Mesendoderm (in vitro differentiated cells): ENCODE measurements around the gene SECTM1.
A peak's percentile ranks its signal among the peaks of the same experiment; 100 is the strongest.

Source experiments
- DNase-seq: peaks from one replicate; pipeline ENCODE4 v3.0.0; 2013
- H2AK5ac ChIP-seq: 2 replicates; pipeline ENCODE4 v1.6.1; 2013; ENCODE audit warnings: low read length, inconsistent platforms
- H2BK120ac ChIP-seq: 2 replicates; pipeline ENCODE4 v1.6.1; 2013; ENCODE audit warnings: low read depth, mild to moderate bottlenecking, low read length, moderate library complexity, mixed read lengths
- H2BK15ac ChIP-seq: replicated peaks from 2 replicates; pipeline ENCODE4 v1.6.1; 2013; ENCODE audit warnings: low read depth, mild to moderate bottlenecking, moderate library complexity
- H2BK5ac ChIP-seq: 2 replicates; pipeline ENCODE4 v1.6.1; 2013; ENCODE audit warnings: low read length, inconsistent platforms
- H3K18ac ChIP-seq: 2 replicates; pipeline ENCODE4 v1.6.1; 2013; ENCODE audit warnings: mild to moderate bottlenecking, low read length, mixed read lengths
- H3K23ac ChIP-seq: one replicate; pipeline ENCODE4 v1.6.1; 2013; ENCODE audit warnings: low read length
- H3K27ac ChIP-seq: 2 replicates; pipeline ENCODE4 v1.5.1; 2013; ENCODE audit warnings: low read depth, mild to moderate bottlenecking, inconsistent platforms, low read length, moderate library complexity
- H3K27me3 ChIP-seq: 2 replicates; pipeline ENCODE4 v1.6.1; 2013; ENCODE audit warnings: low read length, control low read depth, mild to moderate bottlenecking, inconsistent platforms; ENCODE audit not compliant: insufficient read depth, poor library complexity
- H3K36me3 ChIP-seq: 2 replicates; pipeline ENCODE4 v1.6.1; 2013; ENCODE audit warnings: low read length, inconsistent platforms; ENCODE audit not compliant: control insufficient read depth, insufficient read depth
- H3K4ac ChIP-seq: one replicate; pipeline ENCODE4 v1.6.1; 2013; ENCODE audit warnings: low read depth, mild to moderate bottlenecking, low read length, moderate library complexity
- H3K4me1 ChIP-seq: 2 replicates; pipeline ENCODE4 v1.6.1; 2013; ENCODE audit warnings: low read depth, low read length, inconsistent platforms; ENCODE audit not compliant: control insufficient read depth
- H3K4me2 ChIP-seq: 2 replicates; pipeline ENCODE4 v1.6.1; 2013; ENCODE audit warnings: low read length
- H3K4me3 ChIP-seq: 2 replicates; pipeline ENCODE4 v1.5.1; 2013; ENCODE audit warnings: mild to moderate bottlenecking, low read length
- H3K56ac ChIP-seq: one replicate; pipeline ENCODE4 v1.6.1; 2013; ENCODE audit warnings: low read length
- H3K79me1 ChIP-seq: 2 replicates; pipeline ENCODE4 v1.6.1; 2013; ENCODE audit warnings: low read length, inconsistent platforms
- H3K79me2 ChIP-seq: 2 replicates; pipeline ENCODE4 v1.6.1; 2013; ENCODE audit warnings: mild to moderate bottlenecking, low read length; ENCODE audit not compliant: control insufficient read depth, insufficient read depth
- H3K9ac ChIP-seq: 2 replicates; pipeline ENCODE4 v1.6.1; 2013; ENCODE audit warnings: low read length, inconsistent platforms
- H4K5ac ChIP-seq: one replicate; pipeline ENCODE4 v1.6.1; 2013; ENCODE audit warnings: low read length
- H4K8ac ChIP-seq: one replicate; pipeline ENCODE4 v1.6.1; 2013; ENCODE audit warnings: low read depth, mild to moderate bottlenecking, control low read depth, low read length, moderate library complexity
- WGBS: extraction: QIAGEN DNeasy Blood & Tissue Kit; methylation state at CpG from one replicate; pipeline ENCODE4 v1.1.7; 2013; ENCODE audit warnings: low lambda C conversion rate, missing lambda C conversion rate; ENCODE audit not compliant: insufficient coverage; ENCODE audit errors: extremely low coverage; 5-methylcytosine and 5-hydroxymethylcytosine counted together

The SECTM1 gene

DNA sequence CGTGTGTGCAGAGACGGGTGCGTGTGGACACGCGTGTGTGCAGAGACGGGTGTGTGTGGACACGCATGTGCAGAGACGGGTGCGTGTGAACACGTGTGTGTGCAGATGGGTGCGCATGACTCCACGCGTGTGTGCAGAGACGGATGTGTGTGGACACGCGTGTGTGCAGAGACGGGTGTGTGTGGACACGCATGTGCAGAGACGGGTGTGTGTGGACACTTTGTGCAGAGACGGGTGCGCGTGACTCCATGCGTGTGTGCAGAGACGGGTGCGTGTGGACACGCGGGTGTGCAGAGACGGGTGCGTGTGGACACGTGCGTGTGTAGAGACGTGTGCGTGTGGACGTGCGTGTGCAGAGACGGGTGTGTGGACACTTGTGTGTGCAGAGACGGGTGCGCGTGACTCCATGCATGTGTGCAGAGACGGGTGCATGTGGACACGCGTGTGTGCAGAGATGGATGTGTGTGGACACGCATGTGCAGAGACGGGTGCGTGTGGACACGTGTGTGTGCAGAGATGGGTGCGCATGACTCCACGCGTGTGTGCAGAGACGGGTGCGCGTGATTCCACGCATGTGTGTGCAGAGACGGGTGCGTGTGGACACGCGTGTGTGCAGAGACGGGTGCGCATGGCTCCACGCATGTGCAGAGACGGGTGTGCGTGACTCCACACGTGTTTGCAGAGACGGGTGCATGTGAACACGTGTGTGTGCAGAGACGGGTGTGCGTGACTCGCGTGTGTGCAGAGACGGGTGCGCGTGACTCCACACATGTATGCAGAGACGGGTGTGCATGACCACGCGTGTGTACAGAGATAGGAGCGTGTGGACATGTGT lies 14.6 kb downstream of the SECTM1 start:
- no peak overlapping the region for H2AK5ac ChIP-seq
- H3K79me1 ChIP-seq = no peaks in the 10 kb centered on the region
- H3K27ac ChIP-seq = no peak overlapping the region
- H3K4me2 ChIP-seq = no peak overlapping the region
- no peaks in the 10 kb centered on the region for H3K36me3 ChIP-seq
- no peak overlapping the region for H3K18ac ChIP-seq
- no peak overlapping the region for H3K56ac ChIP-seq
- no peak overlapping the region for H2BK5ac ChIP-seq
- no peak overlapping the region for H3K4me3 ChIP-seq
- H3K27me3 ChIP-seq = no peaks in the 10 kb centered on the region
- no peak overlapping the region for H3K9ac ChIP-seq
- H3K23ac ChIP-seq = no peak overlapping the region
- H4K5ac ChIP-seq = no peak overlapping the region
- no peak overlapping the region for H4K8ac ChIP-seq
- WGBS = no CpG with 5 or more reads among the region's 76 CpGs
- no peaks in the 10 kb centered on the region for H3K4me1 ChIP-seq
- H2BK120ac ChIP-seq = no peak overlapping the region
- no peak overlapping the region for H3K4ac ChIP-seq
- H2BK15ac ChIP-seq = no peak overlapping the region
- H3K79me2 ChIP-seq = no peaks in the 10 kb centered on the region
- DNase-seq = no peak

DNA sequence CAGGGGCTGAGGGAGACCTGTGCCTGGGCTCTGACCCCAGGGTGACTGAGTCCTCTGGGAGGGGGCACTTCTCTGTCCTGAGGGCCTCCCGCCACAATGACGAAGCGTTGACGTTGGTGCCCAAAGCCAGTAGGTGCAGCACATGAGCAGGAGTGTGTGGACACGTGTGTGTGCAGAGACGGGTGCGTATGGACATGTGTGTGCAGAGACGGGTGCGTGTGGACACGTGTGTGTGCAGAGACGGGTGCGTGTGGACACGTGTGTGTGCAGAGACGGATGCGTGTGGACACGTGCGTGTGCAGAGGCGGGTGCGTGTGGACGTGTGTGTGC lies 15.4 kb downstream of the SECTM1 start:
- H3K4me3 ChIP-seq = no peak overlapping the region

DNA sequence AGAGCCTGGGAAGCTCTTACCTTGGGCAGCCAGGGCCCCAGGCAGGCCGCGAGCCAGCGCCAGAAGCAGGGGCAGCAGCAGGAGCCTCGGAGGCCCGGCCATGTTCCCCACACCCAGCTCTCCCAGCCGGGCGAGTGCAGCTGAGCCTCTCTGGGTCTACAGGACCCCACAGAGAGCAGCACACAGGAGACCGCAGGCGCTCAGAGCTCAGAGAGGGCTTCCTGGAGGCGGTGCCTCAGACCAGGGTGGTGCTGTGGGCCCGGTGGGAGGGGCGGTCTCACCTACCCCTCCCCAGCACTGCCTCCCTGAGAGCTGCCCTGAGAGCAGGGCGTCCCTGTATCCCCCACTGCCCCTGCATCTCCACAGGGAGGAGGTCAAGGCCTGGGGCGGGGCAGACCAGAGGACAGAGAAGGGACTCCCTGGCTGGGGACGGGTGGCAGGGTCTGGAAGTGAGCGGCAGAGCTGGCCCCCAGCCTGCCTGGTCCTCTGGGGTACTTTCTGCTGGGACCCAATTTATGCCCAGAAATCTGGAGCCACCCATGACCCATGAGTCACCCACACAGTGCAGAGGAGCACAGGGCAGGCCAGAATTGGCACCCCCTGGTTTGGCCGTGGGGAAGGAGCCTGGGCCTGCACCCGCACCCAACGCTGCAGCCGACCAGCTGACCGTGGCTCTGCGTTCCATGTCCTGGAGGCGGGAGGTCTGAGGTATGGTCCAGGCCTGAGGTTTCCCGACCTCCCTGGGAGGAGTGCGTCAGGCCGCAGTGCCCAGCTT lies 16.0 kb downstream of the SECTM1 start, which contains the start of gene CD7:
Gene CD7 (minus strand): TSS at position 215 of the 775 bp plus-strand sequence. CDS start 113 bp downstream, at position 102.
- Histone ChIP-seq H3K27me3 (no peaks in the 10 kb centered on the region), H3K79me1 (no peaks in the 10 kb centered on the region), H3K18ac (no peak within 1 kb of the TSS), H3K4me3 (no peak within 1 kb of the TSS), H3K79me2 (no peaks in the 10 kb centered on the region), H3K4me1 (no peaks in the 10 kb centered on the region), H2BK120ac (no peak within 1 kb of the TSS), H3K23ac (no peak within 1 kb of the TSS), H3K4ac (no peak within 1 kb of the TSS), H3K4me2 (no peak within 1 kb of the TSS), H2AK5ac (no peak within 1 kb of the TSS), H3K27ac (no peak within 1 kb of the TSS), H2BK5ac (no peak within 1 kb of the TSS), H4K8ac (no peak within 1 kb of the TSS), H4K5ac (no peak within 1 kb of the TSS), H3K9ac (no peak within 1 kb of the TSS), H3K56ac (no peak within 1 kb of the TSS), H2BK15ac (no peak within 1 kb of the TSS), H3K36me3 (no peaks in the 10 kb centered on the region)
- WGBS = no CpG with 5 or more reads among the region's 26 CpGs
- no peak for DNase-seq

More for the DNA sequence above, 15.4 kb downstream of the SECTM1 start:
- H3K4ac ChIP-seq = no peak overlapping the region
- no peak for DNase-seq
- H3K36me3 ChIP-seq = no peaks in the 10 kb centered on the region
- H3K9ac ChIP-seq = no peak overlapping the region
- H3K27ac ChIP-seq = no peak overlapping the region
- H4K8ac ChIP-seq = no peak overlapping the region
- H3K4me1 ChIP-seq = no peaks in the 10 kb centered on the region
- no peaks in the 10 kb centered on the region for H3K27me3 ChIP-seq
- no peak overlapping the region for H3K23ac ChIP-seq
- H2BK5ac ChIP-seq = no peak overlapping the region
- no peak overlapping the region for H2BK120ac ChIP-seq
- H2AK5ac ChIP-seq = no peak overlapping the region
- H4K5ac ChIP-seq = no peak overlapping the region
- no peaks in the 10 kb centered on the region for H3K79me1 ChIP-seq
- WGBS = no CpG with 5 or more reads among the region's 20 CpGs
- H2BK15ac ChIP-seq = no peak overlapping the region
- H3K56ac ChIP-seq = no peak overlapping the region
- no peak overlapping the region for H3K4me2 ChIP-seq
- no peaks in the 10 kb centered on the region for H3K79me2 ChIP-seq
- H3K18ac ChIP-seq = no peak overlapping the region

DNA sequence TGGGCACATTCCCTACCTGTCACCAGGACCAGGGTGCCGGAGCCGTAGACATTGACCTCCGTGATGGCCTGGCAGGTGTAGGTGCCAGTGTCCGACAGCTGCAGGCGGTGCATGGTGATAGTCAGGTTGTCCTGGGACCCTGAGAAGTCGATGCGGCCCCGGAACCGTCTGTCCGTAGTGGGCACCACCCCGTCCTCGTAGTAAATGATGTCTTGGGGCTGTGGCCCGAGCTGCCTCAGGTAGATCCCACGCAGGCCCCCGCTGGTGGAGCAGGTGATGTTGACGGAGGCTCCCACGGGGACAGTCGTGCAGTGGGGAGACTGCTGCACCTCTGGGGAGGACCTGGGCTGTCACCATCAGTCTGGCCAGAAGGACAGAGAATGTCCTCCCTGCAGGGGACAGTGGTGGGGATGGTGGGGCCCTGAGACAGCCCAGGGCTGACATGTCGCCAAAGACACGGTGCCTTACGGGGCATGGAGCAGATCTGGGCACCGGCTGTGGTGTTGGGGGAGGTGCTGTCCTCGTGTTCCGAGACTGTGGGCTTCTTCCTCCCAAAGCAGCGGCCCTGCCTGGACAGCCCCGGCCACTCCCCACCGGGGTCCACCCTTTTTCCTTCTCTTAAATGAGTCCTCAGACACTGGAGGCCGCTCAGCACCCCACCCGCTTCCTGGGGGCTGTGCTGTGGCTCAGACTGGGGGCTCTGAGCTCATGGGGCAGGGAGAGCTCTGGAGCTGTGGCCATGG lies 16.7 kb downstream of the SECTM1 start:
- H3K56ac ChIP-seq = no peak overlapping the region
- no CpG with 5 or more reads among the region's 29 CpGs for WGBS

DNA sequence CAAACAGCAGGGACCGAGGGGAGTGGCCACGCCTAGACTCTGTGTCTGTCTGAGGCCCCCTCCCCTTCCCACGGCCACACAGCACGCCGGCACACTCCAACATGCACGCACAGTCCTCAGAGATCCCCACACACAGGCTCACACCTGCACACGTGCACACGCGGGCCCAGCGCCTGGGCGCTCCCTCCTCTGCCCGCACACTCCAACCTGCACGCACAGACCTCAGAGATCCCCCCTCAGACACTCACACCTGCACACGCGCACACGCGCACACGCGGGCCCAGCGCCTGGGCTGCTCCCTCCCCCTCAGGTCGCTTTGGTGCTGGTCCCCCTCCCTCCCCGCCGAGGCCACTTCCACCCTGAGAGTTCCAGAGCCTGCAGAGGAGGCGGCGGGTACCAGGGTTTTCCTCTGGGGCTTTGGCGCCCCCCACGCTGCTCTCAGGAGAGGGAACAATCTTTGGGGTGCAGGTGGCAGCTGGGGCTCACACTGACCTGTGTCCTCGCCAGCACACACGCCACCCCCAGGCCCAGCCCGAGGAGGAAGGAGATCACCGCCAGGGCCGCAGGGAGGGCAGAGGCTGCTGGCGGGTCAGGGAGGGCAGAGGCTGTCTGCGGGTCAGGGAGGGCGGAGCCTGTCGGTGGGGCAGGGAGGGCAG lies 17.7 kb downstream of the SECTM1 start:
- Histone ChIP-seq H3K56ac (peak overlapping the region; percentile 75), H3K4me2 (peak overlapping the region; percentile 57), H2BK5ac (no peak overlapping the region), H2BK120ac (no peak overlapping the region), H3K79me1 (no peaks in the 10 kb centered on the region), H3K36me3 (no peaks in the 10 kb centered on the region), H3K23ac (no peak overlapping the region), H4K5ac (no peak overlapping the region), H3K27me3 (no peaks in the 10 kb centered on the region), H3K4me1 (no peaks in the 10 kb centered on the region), H4K8ac (no peak overlapping the region), H3K4me3 (no peak overlapping the region), H2BK15ac (no peak overlapping the region), H3K4ac (no peak overlapping the region), H3K18ac (no peak overlapping the region), H3K9ac (peak overlapping the region; percentile 53), H2AK5ac (no peak overlapping the region), H3K27ac (no peak overlapping the region), H3K79me2 (no peaks in the 10 kb centered on the region)
- DNase-seq = peak; percentile 13
- no CpG with 5 or more reads among the region's 36 CpGs for WGBS

More for the DNA sequence above, 16.7 kb downstream of the SECTM1 start:
- Histone ChIP-seq H3K36me3 (no peaks in the 10 kb centered on the region), H3K4me1 (no peaks in the 10 kb centered on the region), H3K18ac (no peak overlapping the region), H3K27ac (no peak overlapping the region), H2BK120ac (no peak overlapping the region), H3K79me1 (no peaks in the 10 kb centered on the region), H4K5ac (no peak overlapping the region), H3K4ac (no peak overlapping the region), H3K4me2 (no peak overlapping the region), H3K4me3 (no peak overlapping the region), H2BK5ac (no peak overlapping the region), H3K23ac (no peak overlapping the region), H2AK5ac (no peak overlapping the region), H4K8ac (no peak overlapping the region), H3K79me2 (no peaks in the 10 kb centered on the region), H2BK15ac (no peak overlapping the region), H3K27me3 (no peaks in the 10 kb centered on the region), H3K9ac (no peak overlapping the region)
- DNase-seq = no peak
